HEK293 (cell line): ENCODE data around the gene CNN2.
A peak's percentile ranks its signal among the peaks of the same experiment; 100 is the strongest.

Source experiments
- ATF2 ChIP-seq: fragments of 450-650 bp; formaldehyde crosslinking; IDR thresholded peaks from 2 replicates; pipeline ENCODE4 v1.5.1; 2016; ENCODE audit warnings: missing biosample characterization, missing genetic modification characterization, low read depth
- KLF8 ChIP-seq: fragments of 450-650 bp; formaldehyde crosslinking; IDR thresholded peaks from 2 replicates; pipeline ENCODE4 v1.5.1; 2016; ENCODE audit warnings: missing biosample characterization, missing genetic modification characterization
- MEIS1 ChIP-seq: sonication (generic); formaldehyde crosslinking; IDR thresholded peaks from 2 replicates; pipeline ENCODE4 v1.8.1; 2022; ENCODE audit warnings: missing genetic modification reagents, mild to moderate bottlenecking, borderline replicate concordance
- PRDM10 ChIP-seq: fragments of 450-650 bp; formaldehyde crosslinking; IDR thresholded peaks from 2 replicates; pipeline ENCODE4 v1.5.1; 2016; ENCODE audit warnings: missing biosample characterization, missing genetic modification characterization
- ZFHX2 ChIP-seq: fragments of 450-650 bp; formaldehyde crosslinking; conservative IDR thresholded peaks from 2 replicates; pipeline ENCODE4 v1.5.1; 2016; ENCODE audit warnings: missing biosample characterization, missing genetic modification characterization
- ZNF140 ChIP-seq: fragments of 450-650 bp; formaldehyde crosslinking; IDR thresholded peaks from 2 replicates; pipeline ENCODE4 v1.5.1; 2016; ENCODE audit warnings: missing biosample characterization, missing genetic modification characterization
- ZNF16 ChIP-seq: fragments of 450-650 bp; formaldehyde crosslinking; IDR thresholded peaks from 2 replicates; pipeline ENCODE4 v1.5.1; 2016; ENCODE audit warnings: low read depth, missing biosample characterization, missing genetic modification characterization
- ZNF174 ChIP-seq: fragments of 450-650 bp; formaldehyde crosslinking; IDR thresholded peaks from 2 replicates; pipeline ENCODE4 v1.5.0; 2017; ENCODE audit warnings: missing biosample characterization, mild to moderate bottlenecking, missing genetic modification characterization
- ZNF2 ChIP-seq: fragments of 450-650 bp; formaldehyde crosslinking; IDR thresholded peaks from 2 replicates; pipeline ENCODE4 v1.5.1; 2016; ENCODE audit warnings: missing biosample characterization, missing genetic modification characterization
- ZNF302 ChIP-seq: fragments of 450-650 bp; formaldehyde crosslinking; IDR thresholded peaks from 2 replicates; pipeline ENCODE4 v1.5.1; 2016; ENCODE audit warnings: missing biosample characterization, missing genetic modification characterization, low read depth
- ZNF324 ChIP-seq: fragments of 450-650 bp; formaldehyde crosslinking; IDR thresholded peaks from 2 replicates; pipeline ENCODE4 v1.5.1; 2016; ENCODE audit warnings: missing biosample characterization, missing genetic modification characterization
- ZNF404 ChIP-seq: fragments of 450-650 bp; formaldehyde crosslinking; IDR thresholded peaks from 2 replicates; pipeline ENCODE4 v1.5.1; 2017; ENCODE audit warnings: missing biosample characterization, missing genetic modification characterization
- ZNF473 ChIP-seq: fragments of 450-650 bp; formaldehyde crosslinking; IDR thresholded peaks from 2 replicates; pipeline ENCODE4 v1.5.1; 2017; ENCODE audit warnings: missing biosample characterization, missing genetic modification characterization
- ZNF488 ChIP-seq: fragments of 450-650 bp; formaldehyde crosslinking; IDR thresholded peaks from 2 replicates; pipeline ENCODE4 v1.5.1; 2016; ENCODE audit warnings: missing biosample characterization, missing genetic modification characterization
- ZNF501 ChIP-seq: fragments of 450-650 bp; formaldehyde crosslinking; IDR thresholded peaks from 2 replicates; pipeline ENCODE4 v1.5.1; 2016; ENCODE audit warnings: missing biosample characterization, missing genetic modification characterization
- ZNF580 ChIP-seq: fragments of 450-650 bp; formaldehyde crosslinking; IDR thresholded peaks from 2 replicates; pipeline ENCODE4 v1.5.1; 2016; ENCODE audit warnings: missing biosample characterization, missing genetic modification characterization
- ZNF585B ChIP-seq: fragments of 450-650 bp; formaldehyde crosslinking; IDR thresholded peaks from 2 replicates; pipeline ENCODE4 v1.5.1; 2016; ENCODE audit warnings: missing biosample characterization, missing genetic modification characterization
- ZSCAN18 ChIP-seq: fragments of 450-650 bp; formaldehyde crosslinking; IDR thresholded peaks from 2 replicates; pipeline ENCODE4 v1.5.1; 2016; ENCODE audit warnings: missing biosample characterization, missing genetic modification characterization
- TF ChIP-seq, protein P1 (sequence below): fragments of 450-650 bp; IDR thresholded peaks from 2 replicates; pipeline ENCODE4 v1.5.1; 2018; ENCODE audit warnings: missing biosample characterization, missing genetic modification characterization
- TF ChIP-seq, protein P2 (sequence below): fragments of 450-650 bp; formaldehyde crosslinking; IDR thresholded peaks from 2 replicates; pipeline ENCODE4 v1.5.0; 2017; ENCODE audit warnings: missing biosample characterization, missing genetic modification characterization, borderline replicate concordance
- TF ChIP-seq, protein P3 (sequence below): fragments of 450-650 bp; formaldehyde crosslinking; IDR thresholded peaks from 2 replicates; pipeline ENCODE4 v1.5.1; 2016; ENCODE audit warnings: missing biosample characterization, missing genetic modification characterization
- TF ChIP-seq, protein P4 (sequence below): fragments of 450-650 bp; formaldehyde crosslinking; IDR thresholded peaks from 2 replicates; pipeline ENCODE4 v1.5.1; 2016; ENCODE audit warnings: missing biosample characterization, missing genetic modification characterization

CNN2 gene

DNA sequence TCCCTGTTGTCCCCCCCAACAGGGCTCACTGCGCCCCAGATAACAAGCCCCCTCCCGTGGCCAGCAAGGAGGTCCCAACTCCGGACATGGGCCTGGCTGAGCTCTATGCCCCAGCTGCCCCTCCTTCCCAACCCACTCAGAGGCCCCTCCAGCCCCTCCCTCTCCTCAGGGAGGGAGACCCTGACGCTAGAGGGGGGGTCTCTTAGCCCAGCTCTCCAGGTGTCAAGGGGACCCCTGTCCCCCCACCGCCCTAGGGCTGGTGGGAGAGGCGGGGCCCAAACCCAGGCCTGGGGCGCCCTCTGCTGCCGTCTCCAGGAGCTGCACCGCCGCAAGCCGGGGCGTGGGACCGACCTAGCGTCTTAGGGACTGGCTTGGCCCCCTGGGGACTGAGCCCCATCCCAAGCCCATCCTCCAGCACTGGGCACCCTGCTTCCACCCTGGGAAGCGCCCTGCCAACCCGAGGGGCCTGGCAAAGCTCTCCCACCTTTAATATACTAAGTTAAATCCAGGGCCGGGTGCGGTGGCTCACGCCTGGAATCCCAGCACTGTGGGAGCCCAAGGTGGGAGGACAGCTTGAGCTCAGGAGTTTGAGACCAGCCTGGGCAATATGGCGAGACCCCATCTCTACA is 24.8 kb upstream of the CNN2 start (continued):
- TF ChIP-seq, protein P1, sequence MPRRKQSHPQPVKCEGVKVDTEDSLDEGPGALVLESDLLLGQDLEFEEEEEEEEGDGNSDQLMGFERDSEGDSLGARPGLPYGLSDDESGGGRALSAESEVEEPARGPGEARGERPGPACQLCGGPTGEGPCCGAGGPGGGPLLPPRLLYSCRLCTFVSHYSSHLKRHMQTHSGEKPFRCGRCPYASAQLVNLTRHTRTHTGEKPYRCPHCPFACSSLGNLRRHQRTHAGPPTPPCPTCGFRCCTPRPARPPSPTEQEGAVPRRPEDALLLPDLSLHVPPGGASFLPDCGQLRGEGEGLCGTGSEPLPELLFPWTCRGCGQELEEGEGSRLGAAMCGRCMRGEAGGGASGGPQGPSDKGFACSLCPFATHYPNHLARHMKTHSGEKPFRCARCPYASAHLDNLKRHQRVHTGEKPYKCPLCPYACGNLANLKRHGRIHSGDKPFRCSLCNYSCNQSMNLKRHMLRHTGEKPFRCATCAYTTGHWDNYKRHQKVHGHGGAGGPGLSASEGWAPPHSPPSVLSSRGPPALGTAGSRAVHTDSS (tag by site-specific recombination) = no peak
- TF ChIP-seq ZNF2 (tag by site-specific recombination) (peak; percentile 56; the same call in 1 of the 2 replicates), ZNF501 (no peak; the same call in 1 of the 2 replicates), KLF8 (tag by site-specific recombination) (peak; percentile 76; the same call in 1 of the 2 replicates), PRDM10 (tag by site-specific recombination) (peak; percentile 75), ZNF473 (no peak), ZFHX2 (tag by site-specific recombination) (peak; percentile 47; the same call in 1 of the 2 replicates), MEIS1 (CRISPR knock-in tag) (no peak), ZSCAN18 (no peak), ZNF580 (tag by site-specific recombination) (no peak), ZNF324 (tag by site-specific recombination) (0 out of 2 replicates have a peak, but pooled peaks have one; percentile 48), ZNF488 (tag by site-specific recombination) (no peak), ZNF302 (tag by site-specific recombination) (no peak), ZNF16 (tag by site-specific recombination) (no peak), ZNF585B (tag by site-specific recombination) (no peak), ZNF174 (tag by site-specific recombination) (no peak), ATF2 (tag by site-specific recombination) (no peak), ZNF404 (tag by site-specific recombination) (no peak), ZNF140 (tag by site-specific recombination) (no peak)
- TF ChIP-seq, protein P2, sequence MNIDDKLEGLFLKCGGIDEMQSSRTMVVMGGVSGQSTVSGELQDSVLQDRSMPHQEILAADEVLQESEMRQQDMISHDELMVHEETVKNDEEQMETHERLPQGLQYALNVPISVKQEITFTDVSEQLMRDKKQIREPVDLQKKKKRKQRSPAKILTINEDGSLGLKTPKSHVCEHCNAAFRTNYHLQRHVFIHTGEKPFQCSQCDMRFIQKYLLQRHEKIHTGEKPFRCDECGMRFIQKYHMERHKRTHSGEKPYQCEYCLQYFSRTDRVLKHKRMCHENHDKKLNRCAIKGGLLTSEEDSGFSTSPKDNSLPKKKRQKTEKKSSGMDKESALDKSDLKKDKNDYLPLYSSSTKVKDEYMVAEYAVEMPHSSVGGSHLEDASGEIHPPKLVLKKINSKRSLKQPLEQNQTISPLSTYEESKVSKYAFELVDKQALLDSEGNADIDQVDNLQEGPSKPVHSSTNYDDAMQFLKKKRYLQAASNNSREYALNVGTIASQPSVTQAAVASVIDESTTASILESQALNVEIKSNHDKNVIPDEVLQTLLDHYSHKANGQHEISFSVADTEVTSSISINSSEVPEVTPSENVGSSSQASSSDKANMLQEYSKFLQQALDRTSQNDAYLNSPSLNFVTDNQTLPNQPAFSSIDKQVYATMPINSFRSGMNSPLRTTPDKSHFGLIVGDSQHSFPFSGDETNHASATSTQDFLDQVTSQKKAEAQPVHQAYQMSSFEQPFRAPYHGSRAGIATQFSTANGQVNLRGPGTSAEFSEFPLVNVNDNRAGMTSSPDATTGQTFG (tag by site-specific recombination) = no peak
- TF ChIP-seq, protein P3, sequence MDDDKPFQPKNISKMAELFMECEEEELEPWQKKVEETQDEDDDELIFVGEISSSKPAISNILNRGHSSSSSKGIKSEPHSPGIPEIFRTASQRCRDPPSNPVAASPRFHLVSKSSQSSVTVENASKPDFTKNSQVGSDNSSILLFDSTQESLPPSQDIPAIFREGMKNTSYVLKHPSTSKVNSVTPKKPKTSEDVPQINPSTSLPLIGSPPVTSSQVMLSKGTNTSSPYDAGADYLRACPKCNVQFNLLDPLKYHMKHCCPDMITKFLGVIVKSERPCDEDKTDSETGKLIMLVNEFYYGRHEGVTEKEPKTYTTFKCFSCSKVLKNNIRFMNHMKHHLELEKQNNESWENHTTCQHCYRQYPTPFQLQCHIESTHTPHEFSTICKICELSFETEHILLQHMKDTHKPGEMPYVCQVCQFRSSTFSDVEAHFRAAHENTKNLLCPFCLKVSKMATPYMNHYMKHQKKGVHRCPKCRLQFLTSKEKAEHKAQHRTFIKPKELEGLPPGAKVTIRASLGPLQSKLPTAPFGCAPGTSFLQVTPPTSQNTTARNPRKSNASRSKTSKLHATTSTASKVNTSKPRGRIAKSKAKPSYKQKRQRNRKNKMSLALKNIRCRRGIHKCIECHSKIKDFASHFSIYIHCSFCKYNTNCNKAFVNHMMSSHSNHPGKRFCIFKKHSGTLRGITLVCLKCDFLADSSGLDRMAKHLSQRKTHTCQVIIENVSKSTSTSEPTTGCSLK (tag by site-specific recombination) = no peak
- TF ChIP-seq, protein P4, sequence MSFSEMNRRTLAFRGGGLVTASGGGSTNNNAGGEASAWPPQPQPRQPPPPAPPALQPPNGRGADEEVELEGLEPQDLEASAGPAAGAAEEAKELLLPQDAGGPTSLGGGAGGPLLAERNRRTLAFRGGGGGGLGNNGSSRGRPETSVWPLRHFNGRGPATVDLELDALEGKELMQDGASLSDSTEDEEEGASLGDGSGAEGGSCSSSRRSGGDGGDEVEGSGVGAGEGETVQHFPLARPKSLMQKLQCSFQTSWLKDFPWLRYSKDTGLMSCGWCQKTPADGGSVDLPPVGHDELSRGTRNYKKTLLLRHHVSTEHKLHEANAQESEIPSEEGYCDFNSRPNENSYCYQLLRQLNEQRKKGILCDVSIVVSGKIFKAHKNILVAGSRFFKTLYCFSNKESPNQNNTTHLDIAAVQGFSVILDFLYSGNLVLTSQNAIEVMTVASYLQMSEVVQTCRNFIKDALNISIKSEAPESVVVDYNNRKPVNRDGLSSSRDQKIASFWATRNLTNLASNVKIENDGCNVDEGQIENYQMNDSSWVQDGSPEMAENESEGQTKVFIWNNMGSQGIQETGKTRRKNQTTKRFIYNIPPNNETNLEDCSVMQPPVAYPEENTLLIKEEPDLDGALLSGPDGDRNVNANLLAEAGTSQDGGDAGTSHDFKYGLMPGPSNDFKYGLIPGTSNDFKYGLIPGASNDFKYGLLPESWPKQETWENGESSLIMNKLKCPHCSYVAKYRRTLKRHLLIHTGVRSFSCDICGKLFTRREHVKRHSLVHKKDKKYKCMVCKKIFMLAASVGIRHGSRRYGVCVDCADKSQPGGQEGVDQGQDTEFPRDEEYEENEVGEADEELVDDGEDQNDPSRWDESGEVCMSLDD (tag by site-specific recombination) = peak; percentile 98
